HEK293T (cell line): ENCODE measurements around the gene EFNA5.

ENCODE experiments used
- CTCF ChIA-PET: fragments of 350-600 bp; formaldehyde crosslinking; extraction: SDS; loops from one replicate; lab custom pipeline; 2021; ENCODE audit warnings: antibody characterized with exemption, inconsistent platforms; lab: Yijun Ruan, JAX
- POLR2A ChIA-PET: fragments of 350-600 bp; formaldehyde crosslinking; extraction: SDS; loops from one replicate; lab custom pipeline; 2020; ENCODE audit warnings: antibody characterized with exemption, inconsistent platforms; lab: Yijun Ruan, JAX
- DNase-seq: peaks from one replicate; pipeline ENCODE4 v3.0.0; 2012; ENCODE audit warnings: mixed read lengths; ENCODE audit errors: extremely low spot score
- ARNT ChIP-seq: fragments of 450-650 bp; IDR thresholded peaks from 2 replicates; pipeline ENCODE4 v1.6.1; 2017; ENCODE audit warnings: mild to moderate bottlenecking
- BHLHE40 ChIP-seq: fragments of 450-650 bp; IDR thresholded peaks from 2 replicates; pipeline ENCODE4 v1.6.1; 2016; ENCODE audit warnings: mild to moderate bottlenecking, moderate library complexity, borderline replicate concordance
- CTBP1 ChIP-seq: fragments of 450-650 bp; IDR thresholded peaks from 2 replicates; pipeline ENCODE4 v1.6.1; 2016; ENCODE audit warnings: borderline replicate concordance
- ELF4 ChIP-seq: fragments of 450-650 bp; IDR thresholded peaks from 2 replicates; pipeline ENCODE4 v1.6.1; 2017; ENCODE audit warnings: antibody characterized with exemption
- FOXA1 ChIP-seq: fragments of 450-650 bp; IDR thresholded peaks from 2 replicates; pipeline ENCODE4 v1.6.1; 2016; ENCODE audit warnings: mild to moderate bottlenecking
- FOXK2 ChIP-seq: fragments of 450-650 bp; IDR thresholded peaks from 2 replicates; pipeline ENCODE4 v1.6.1; 2016; ENCODE audit warnings: mild to moderate bottlenecking
- FOXM1 ChIP-seq: fragments of 450-650 bp; IDR thresholded peaks from 2 replicates; pipeline ENCODE4 v1.6.1; 2017; ENCODE audit warnings: mild to moderate bottlenecking, borderline replicate concordance
- HDGF ChIP-seq: fragments of 450-650 bp; IDR thresholded peaks from 2 replicates; pipeline ENCODE4 v1.6.1; 2017; ENCODE audit warnings: antibody characterized with exemption, borderline replicate concordance
- L3MBTL2 ChIP-seq: fragments of 450-650 bp; conservative IDR thresholded peaks from 2 replicates; pipeline ENCODE4 v1.6.1; 2016; ENCODE audit warnings: mild to moderate bottlenecking
- LEF1 ChIP-seq: fragments of 450-650 bp; IDR thresholded peaks from 2 replicates; pipeline ENCODE4 v1.6.1; 2017; ENCODE audit warnings: mild to moderate bottlenecking, borderline replicate concordance
- NFRKB ChIP-seq: fragments of 450-650 bp; IDR thresholded peaks from 2 replicates; pipeline ENCODE4 v1.6.1; 2016; ENCODE audit warnings: mild to moderate bottlenecking, moderate library complexity
- SP1 ChIP-seq: fragments of 450-650 bp; IDR thresholded peaks from 2 replicates; pipeline ENCODE4 v1.6.1; 2017
- SUZ12 ChIP-seq: fragments of 450-650 bp; IDR thresholded peaks from 2 replicates; pipeline ENCODE4 v1.6.1; 2016; ENCODE audit warnings: mild to moderate bottlenecking
- TARDBP ChIP-seq: fragments of 450-650 bp; IDR thresholded peaks from 2 replicates; pipeline ENCODE4 v1.6.1; 2016
- ZNF384 ChIP-seq: fragments of 450-650 bp; IDR thresholded peaks from 2 replicates; pipeline ENCODE4 v1.6.1; 2016
- TF ChIP-seq, protein P1 (sequence below): fragments of 450-650 bp; IDR thresholded peaks from 2 replicates; pipeline ENCODE4 v1.6.1; 2016

EFNA5 gene

DNA sequence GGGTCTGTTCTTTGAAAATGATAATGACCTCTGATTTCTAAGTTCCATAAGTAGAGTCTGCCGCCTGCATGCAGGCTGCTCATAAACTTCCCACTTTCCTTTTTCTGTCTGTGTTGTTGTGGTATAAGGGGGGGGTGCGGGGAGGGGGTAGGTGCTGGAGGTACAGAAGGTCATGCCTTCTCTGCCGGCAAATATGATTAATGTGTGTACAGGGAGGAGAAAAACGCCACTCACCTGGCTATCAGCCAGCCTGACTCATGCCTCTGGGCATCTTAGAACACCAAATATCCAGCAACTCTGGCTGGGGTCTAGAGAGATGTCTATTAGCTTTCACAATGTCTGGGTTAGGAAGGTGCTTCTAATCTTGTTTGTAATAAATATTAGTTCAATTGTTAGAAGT lies 128.3 kb downstream of the EFNA5 start:
- DNase-seq = peak; percentile 19
- TF ChIP-seq SUZ12 = no peak
- TF ChIP-seq SP1 = no peak
- TF ChIP-seq, protein P1, sequence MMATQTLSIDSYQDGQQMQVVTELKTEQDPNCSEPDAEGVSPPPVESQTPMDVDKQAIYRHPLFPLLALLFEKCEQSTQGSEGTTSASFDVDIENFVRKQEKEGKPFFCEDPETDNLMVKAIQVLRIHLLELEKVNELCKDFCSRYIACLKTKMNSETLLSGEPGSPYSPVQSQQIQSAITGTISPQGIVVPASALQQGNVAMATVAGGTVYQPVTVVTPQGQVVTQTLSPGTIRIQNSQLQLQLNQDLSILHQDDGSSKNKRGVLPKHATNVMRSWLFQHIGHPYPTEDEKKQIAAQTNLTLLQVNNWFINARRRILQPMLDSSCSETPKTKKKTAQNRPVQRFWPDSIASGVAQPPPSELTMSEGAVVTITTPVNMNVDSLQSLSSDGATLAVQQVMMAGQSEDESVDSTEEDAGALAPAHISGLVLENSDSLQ = peak; percentile 61
- TF ChIP-seq ARNT = no peak
- ChIA-PET CTCF (no interaction called here), POLR2A (no interaction called here)

DNA sequence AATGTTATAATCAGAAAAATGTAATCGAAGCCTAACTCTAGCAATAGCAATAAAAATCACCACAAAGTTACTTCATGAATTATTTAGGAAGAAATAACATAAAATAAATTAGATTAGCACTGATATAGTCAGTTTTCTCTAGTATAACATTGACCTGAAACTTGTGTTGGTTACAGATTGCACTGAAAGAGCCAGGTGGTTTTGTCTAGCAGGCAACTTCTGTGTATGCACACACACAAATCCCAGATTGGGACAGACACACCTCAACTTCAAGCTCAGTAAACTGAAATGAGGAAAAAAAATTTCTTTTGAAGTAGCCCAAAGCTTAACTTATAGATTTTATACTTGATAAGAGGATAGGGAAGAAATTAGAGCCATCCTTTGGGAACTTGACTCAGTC lies 129.3 kb downstream of the EFNA5 start:
- DNase-seq = no peak
- TF ChIP-seq BHLHE40 (no peak), SUZ12 (no peak), FOXK2 (no peak), NFRKB (no peak), FOXM1 (no peak), SP1 (no peak), CTBP1 (no peak)
- ChIA-PET POLR2A (no interaction called here), CTCF (interaction anchor here (0.6 kb wide), 2 partner anchors 31 to 147 kb away, joined by 3 read pairs; no protein-coding TSS in a partner anchor)

DNA sequence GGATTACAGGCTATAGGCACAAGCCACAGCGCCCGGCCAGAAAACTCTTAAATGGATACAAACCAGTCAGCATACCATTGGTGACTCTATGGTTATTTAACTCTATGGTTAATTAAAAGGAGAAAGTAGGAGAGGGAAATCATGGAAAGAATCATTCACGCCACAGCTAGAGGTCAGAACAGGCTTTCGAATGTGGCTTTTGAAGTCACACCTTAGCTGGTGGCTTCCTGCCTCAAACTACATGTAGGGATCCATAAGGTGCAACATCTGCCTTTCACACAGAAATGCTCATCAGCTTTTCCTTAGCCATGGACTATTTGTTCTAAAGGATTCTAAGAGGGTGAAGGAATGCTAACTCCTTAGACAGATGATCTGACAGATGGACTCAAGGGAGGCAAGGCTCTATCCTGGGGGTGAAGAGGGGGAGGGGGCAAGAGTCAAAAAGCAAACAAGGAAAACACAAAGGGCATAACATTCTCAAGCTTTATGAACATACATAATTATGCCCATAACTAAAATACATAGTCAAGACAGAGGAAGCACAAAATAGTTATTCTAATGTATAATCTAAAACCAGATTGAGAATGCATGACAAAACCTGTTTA lies 130.9 kb downstream of the EFNA5 start:
- CTCF ChIA-PET = interaction anchor here (0.6 to 1.3 kb wide), 4 partner anchors 32 to 367 kb away, joined by 3 to 7 read pairs (median 4); no protein-coding TSS in a partner anchor
- POLR2A ChIA-PET = no interaction called here

DNA sequence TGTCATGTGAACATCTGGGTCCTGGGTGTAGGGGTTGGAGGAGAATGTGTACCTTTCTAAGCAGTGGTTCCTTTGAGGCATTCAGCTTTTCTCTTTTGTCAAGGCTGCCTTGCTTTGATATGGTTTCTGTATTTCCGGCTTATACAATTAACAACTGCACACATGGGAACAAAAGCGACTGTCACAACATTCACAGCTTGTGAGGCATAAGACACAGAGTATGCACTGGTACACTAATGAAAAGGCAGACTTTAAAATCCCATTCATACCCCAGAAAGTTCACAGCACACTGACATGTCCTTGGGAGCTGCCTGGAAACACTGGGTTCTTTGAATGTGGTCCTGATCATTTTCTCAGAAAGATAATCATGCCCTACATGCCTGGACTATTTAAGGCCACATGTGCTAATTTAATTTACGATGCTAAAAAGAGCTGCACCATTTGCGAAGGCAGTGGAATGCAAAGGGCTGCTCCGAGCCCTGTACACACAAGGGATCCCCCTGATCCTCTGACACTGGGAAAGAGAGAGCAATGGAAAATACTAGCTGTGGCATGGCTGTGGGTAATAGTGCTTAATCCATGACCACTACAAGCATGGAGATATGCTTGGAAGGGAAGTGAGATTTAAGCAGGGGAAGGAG lies 131.8 kb downstream of the EFNA5 start:
- ChIA-PET CTCF (interaction anchor here (0.6 to 1.3 kb wide), 4 partner anchors 19 to 366 kb away, joined by 3 to 4 read pairs (median 4); no protein-coding TSS in a partner anchor), POLR2A (no interaction called here)
- DNase-seq = no peak
- TF ChIP-seq HDGF (no peak), SUZ12 (no peak), LEF1 (no peak), SP1 (no peak), ARNT (no peak), ZNF384 (no peak), L3MBTL2 (no peak), BHLHE40 (no peak), ELF4 (no peak), FOXA1 (no peak), FOXK2 (no peak), TARDBP (no peak)
- TF ChIP-seq, protein P1 = no peak

More for the DNA sequence above, 130.9 kb downstream of the EFNA5 start:
- no peak for TF ChIP-seq SP1
- no peak for TF ChIP-seq CTBP1
- no peak for TF ChIP-seq ARNT
- no peak for TF ChIP-seq HDGF
- TF ChIP-seq TARDBP = no peak
- TF ChIP-seq ELF4 = no peak
- DNase-seq = no peak

DNA sequence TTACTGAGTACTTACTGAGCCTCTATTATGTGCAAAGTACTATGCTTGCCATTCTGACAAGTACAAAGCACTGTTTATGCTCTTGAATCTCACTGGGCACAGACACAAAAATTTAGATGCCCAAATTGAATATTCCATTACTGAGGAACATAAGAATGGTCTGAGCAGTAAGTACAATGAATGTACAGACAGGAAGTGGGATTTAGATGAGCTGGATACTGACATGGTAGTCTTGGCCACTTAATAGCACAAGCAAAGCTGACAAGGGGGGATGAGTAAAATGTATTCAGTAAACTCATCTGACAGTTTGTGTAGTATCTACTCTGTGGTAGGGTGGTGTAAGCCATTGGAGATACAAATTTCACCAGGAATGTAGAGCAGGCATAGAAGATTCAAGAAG lies 132.4 kb downstream of the EFNA5 start:
- ChIA-PET CTCF (interaction anchor here (0.6 to 1.5 kb wide), 4 partner anchors 10 to 34 kb away, joined by 3 to 4 read pairs (median 4); no protein-coding TSS in a partner anchor), POLR2A (no interaction called here)
- no peak for DNase-seq
- TF ChIP-seq LEF1 (no peak), ARNT (no peak), ELF4 (no peak), FOXK2 (no peak), HDGF (no peak), FOXA1 (no peak), ZNF384 (no peak), BHLHE40 (no peak), L3MBTL2 (no peak), NFRKB (no peak), SP1 (no peak), FOXM1 (no peak), CTBP1 (no peak), TARDBP (no peak)
- TF ChIP-seq, protein P1 = no peak

DNA sequence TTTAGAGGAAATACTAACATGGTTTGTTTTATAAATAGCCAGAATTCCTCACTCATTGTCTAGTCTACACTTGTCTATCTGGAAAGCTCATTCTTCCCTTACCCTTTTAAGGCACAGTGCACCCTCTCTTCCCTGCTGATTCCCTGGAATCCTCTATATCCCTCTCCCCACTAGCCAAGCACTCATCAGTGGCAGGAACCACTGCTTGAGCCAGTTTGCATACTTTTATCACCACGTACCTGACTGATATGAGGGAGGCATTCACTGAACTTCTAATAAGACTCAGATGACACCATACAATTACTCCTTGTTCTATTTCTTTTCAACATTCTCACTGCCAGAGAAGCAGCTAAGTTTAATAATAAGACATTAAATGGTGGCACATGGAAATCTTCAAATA lies 134.9 kb downstream of the EFNA5 start:
- ChIA-PET POLR2A (no interaction called here), CTCF (no interaction called here)
- TF ChIP-seq SUZ12 (no peak), HDGF (no peak), BHLHE40 (no peak), FOXM1 (no peak), SP1 (no peak), LEF1 (no peak), TARDBP (no peak)
- no peak for DNase-seq
